SK-N-SH (cell line): ENCODE measurements around the gene OSBPL10. TPM values are rescaled to one million over a fixed set of nuclear protein-coding genes. Genes with fewer than 3 reads are reported as not detected.

Experiments
- CTCF ChIA-PET: fragments of 300-600, 350-600 bp; formaldehyde crosslinking; extraction: SDS; loops from one replicate; lab custom pipeline; 2021; lab: Yijun Ruan, JAX
- POLR2A ChIA-PET: fragments of 350-600 bp; sonication (Branson Sonifier 250); formaldehyde crosslinking; extraction: SDS; loops from one replicate; lab custom pipeline; 2020; ENCODE audit warnings: antibody characterized with exemption, inconsistent platforms; lab: Yijun Ruan, JAX
- DNase-seq: peaks from one replicate; pipeline ENCODE4 v3.0.0; 2012
- H2AFZ ChIP-seq: fragments of 200-600 bp; sonication (generic); 2 replicates; pipeline ENCODE4 v1.8.1; 2016; ENCODE audit warnings: antibody characterized with exemption, mild to moderate bottlenecking, low read depth
- H3F3A ChIP-seq: fragments of 200-600 bp; sonication (generic); replicated peaks from 2 replicates; pipeline ENCODE3; 2016; ENCODE audit warnings: antibody characterized with exemption, mild to moderate bottlenecking; ENCODE audit not compliant: insufficient read depth
- H3K27ac ChIP-seq, 2 experiments: fragments of 200-500 bp in 1 of 2; fragments of 200-600 bp in 1 of 2; sonication (Bioruptor generic) in 1 of 2; sonication (generic), shearing (Covaris generic) in 1 of 2; 2 replicates each; pipeline versions ENCODE4 v1.5.1 to v1.6.1; 2014 to 2016; ENCODE audit warnings: low read depth in 2 of 2, inconsistent platforms in 1 of 2, low read length in 1 of 2, mild to moderate bottlenecking in 1 of 2, mixed read lengths in 1 of 2
- H3K27me3 ChIP-seq: fragments of 200-600 bp; sonication (generic), shearing (Covaris generic); 2 replicates; pipeline ENCODE4 v1.6.1; 2016; ENCODE audit warnings: mixed run types; ENCODE audit not compliant: insufficient read depth
- H3K36me3 ChIP-seq, 2 experiments: fragments of 200-500 bp in 1 of 2; fragments of 200-600 bp in 1 of 2; sonication (Bioruptor generic) in 1 of 2; sonication (generic) in 1 of 2; replicated peaks in 1 of 2; 2 replicates each; pipeline versions ENCODE3 to v1.5.1; 2014 to 2016; ENCODE audit warnings: low read length in 1 of 2, mild to moderate bottlenecking in 1 of 2; ENCODE audit not compliant: insufficient read depth in 2 of 2, control insufficient read depth in 1 of 2
- H3K4me1 ChIP-seq, 2 experiments: fragments of 200-500 bp in 1 of 2; fragments of 200-600 bp in 1 of 2; sonication (Bioruptor generic) in 1 of 2; sonication (generic), shearing (Covaris generic) in 1 of 2; 2 replicates each; pipeline versions ENCODE4 v1.5.1 to v1.6.1; 2014 to 2016; ENCODE audit warnings: low read depth in 1 of 2, low read length in 1 of 2, mixed run types in 1 of 2; ENCODE audit not compliant: insufficient read depth in 2 of 2, control insufficient read depth in 1 of 2
- H3K4me2 ChIP-seq: fragments of 200-600 bp; sonication (generic), shearing (Covaris generic); 2 replicates; pipeline ENCODE4 v1.6.1; 2017; ENCODE audit warnings: mixed run types
- H3K4me3 ChIP-seq, 2 experiments: fragments of 200-500 bp in 1 of 2; fragments of 200-600 bp in 1 of 2; sonication (Bioruptor generic) in 1 of 2; sonication (generic), shearing (Covaris generic) in 1 of 2; 2 replicates each; pipeline versions ENCODE4 v1.5.1 to v1.8.1; 2014 to 2016; ENCODE audit warnings: low read depth in 2 of 2, inconsistent platforms in 1 of 2, low read length in 1 of 2, mild to moderate bottlenecking in 1 of 2, mixed read lengths in 1 of 2, moderate library complexity in 1 of 2
- H3K79me2 ChIP-seq: fragments of 200-600 bp; sonication (generic); 2 replicates; pipeline ENCODE4 v1.8.1; 2017; ENCODE audit warnings: mild to moderate bottlenecking; ENCODE audit not compliant: insufficient read depth
- H3K9ac ChIP-seq: fragments of 200-600 bp; sonication (generic); 2 replicates; pipeline ENCODE4 v1.6.1; 2017; ENCODE audit warnings: mixed run types
- H3K9me2 ChIP-seq: fragments of 200-600 bp; sonication (generic); 2 replicates; pipeline ENCODE4 v1.6.1; 2017; ENCODE audit warnings: mixed run types
- H3K9me3 ChIP-seq: fragments of 200-600 bp; sonication (generic); 2 replicates; pipeline ENCODE4 v1.6.1; 2017; ENCODE audit warnings: mixed run types, mild to moderate bottlenecking, moderate library complexity
- H4K20me1 ChIP-seq: fragments of 200-600 bp; sonication (generic); 2 replicates; pipeline ENCODE4 v1.6.1; 2017; ENCODE audit warnings: mild to moderate bottlenecking, mixed run types; ENCODE audit not compliant: insufficient read depth
- CHD2 ChIP-seq: fragments of 150-350 bp; IDR thresholded peaks from 2 replicates; pipeline ENCODE4 v1.6.1; 2018; ENCODE audit warnings: low read length; ENCODE audit not compliant: partially characterized antibody
- FOXM1 ChIP-seq: IDR thresholded peaks from 2 replicates; pipeline ENCODE4 v1.4.0; 2012; ENCODE audit warnings: low read depth, mild to moderate bottlenecking
- GABPA ChIP-seq: IDR thresholded peaks from 2 replicates; pipeline ENCODE4 v1.4.0; 2012; ENCODE audit warnings: low read depth, mild to moderate bottlenecking
- GATA2 ChIP-seq: sonication (generic); formaldehyde crosslinking; IDR thresholded peaks from 2 replicates; pipeline ENCODE4 v1.5.0; 2020; ENCODE audit warnings: mild to moderate bottlenecking, missing genetic modification reagents
- IRF3 ChIP-seq: fragments of 150-350 bp; IDR thresholded peaks from 2 replicates; pipeline ENCODE4 v1.6.1; 2016; ENCODE audit warnings: mild to moderate bottlenecking, low read depth, low read length
- JUND ChIP-seq: IDR thresholded peaks from 2 replicates; pipeline ENCODE4 v1.4.0; 2012
- MXI1 ChIP-seq: IDR thresholded peaks from 2 replicates; pipeline ENCODE4 v1.6.1; 2012; ENCODE audit warnings: mild to moderate bottlenecking, low read depth, low read length, improper control_type of control experiment
- NFIC ChIP-seq: IDR thresholded peaks from 2 replicates; pipeline ENCODE4 v1.4.0; 2012; ENCODE audit warnings: borderline replicate concordance
- NRF1 ChIP-seq: IDR thresholded peaks from 2 replicates; pipeline ENCODE4 v1.6.1; 2012; ENCODE audit warnings: low read depth, mild to moderate bottlenecking, low read length
- RAD21 ChIP-seq: IDR thresholded peaks from 2 replicates; pipeline ENCODE4 v1.6.1; 2012; ENCODE audit warnings: mild to moderate bottlenecking, low read length
- RCOR1 ChIP-seq: fragments of 150-350 bp; IDR thresholded peaks from 2 replicates; pipeline ENCODE4 v1.6.1; 2017; ENCODE audit warnings: antibody characterized with exemption, low read length
- RFX5 ChIP-seq: IDR thresholded peaks from 2 replicates; pipeline ENCODE4 v1.6.1; 2012; ENCODE audit warnings: mild to moderate bottlenecking, improper control_type of control experiment, low read length
- RXRA ChIP-seq: IDR thresholded peaks from 2 replicates; pipeline ENCODE4 v1.4.0; 2012; ENCODE audit warnings: low read depth, mild to moderate bottlenecking, borderline replicate concordance
- TAF1 ChIP-seq: IDR thresholded peaks from 2 replicates; pipeline ENCODE4 v1.6.1; 2012; ENCODE audit warnings: low read depth, mild to moderate bottlenecking, low read length, moderate library complexity, borderline replicate concordance
- ZBTB33 ChIP-seq: IDR thresholded peaks from 2 replicates; pipeline ENCODE4 v1.4.0; 2012; ENCODE audit warnings: low read depth, borderline replicate concordance
- WGBS: methylation state at CpG from one replicate; pipeline ENCODE4 v1.1.6; 2017; ENCODE audit warnings: low lambda C conversion rate; 5-methylcytosine and 5-hydroxymethylcytosine counted together
- polyA plus RNA-seq, 3 experiments: library from polyadenylated mRNA; depleted of rRNA; stranded (reverse); fragments of >200 nt; gene quantifications; 2 replicates each; pipeline ENCODE4 v1.2.3, GENCODE V29; 2012

Gene OSBPL10
- polyA plus RNA-seq, 1 of the 3 experiments (the other 2 are of a cell fraction) = 0.12 TPM

GRCh38 chr3:31738412-31738811, 242.7 kb downstream of the OSBPL10 start (continued):
- TF ChIP-seq ZBTB33 = no peak

GRCh38 chr3:31735667-31736066, 245.4 kb downstream of the OSBPL10 start:
- POLR2A ChIA-PET = no interaction called here
- Histone ChIP-seq H3K36me3 (no peaks in the 10 kb centered on the region), H2AFZ (no peak overlapping the region), H3K4me2 (no peak overlapping the region), H3K4me3 (no peak overlapping the region), H3K9me2 (no peaks in the 10 kb centered on the region), H3K9ac (no peak overlapping the region), H3K9me3 (no peaks in the 10 kb centered on the region), H4K20me1 (no peaks in the 10 kb centered on the region)
- CTCF ChIA-PET = interaction anchor here (0.7 to 1.5 kb wide), 3 partner anchors 11 to 33 kb away, joined by 3 to 5 read pairs (median 3); no protein-coding TSS in a partner anchor
- TF ChIP-seq JUND (no peak), RFX5 (no peak), RCOR1 (no peak), TAF1 (no peak), RXRA (no peak)
- TF ChIP-seq, all 33 proteins: peak for 0
- Histone ChIP-seq H3K27me3 (no peaks in the 10 kb centered on the region), H3K4me1 (peaks cover 0 to 10% of the 10 kb centered on the region in 2 experiments; a peak in 2 of 4 replicates), H3K79me2 (no peaks in the 10 kb centered on the region), H3K27ac (no peak overlapping the region), H3F3A (no peaks in the 10 kb centered on the region)
- WGBS = 41% methylated on average over 5 of the region's 5 CpGs
- no peak for DNase-seq

- 11% methylated on average over 4 of the region's 4 CpGs for WGBS
- POLR2A ChIA-PET = no interaction called here
- Histone ChIP-seq H3K79me2 (no peaks in the 10 kb centered on the region), H3K4me1 (peaks cover 0 to 10% of the 10 kb centered on the region in 2 experiments; a peak in 2 of 4 replicates), H3F3A (no peaks in the 10 kb centered on the region), H4K20me1 (no peaks in the 10 kb centered on the region), H3K4me2 (no peak overlapping the region), H3K9ac (no peak overlapping the region), H2AFZ (no peak overlapping the region), H3K27me3 (no peaks in the 10 kb centered on the region), H3K36me3 (no peaks in the 10 kb centered on the region), H3K9me3 (no peaks in the 10 kb centered on the region), H3K9me2 (no peaks in the 10 kb centered on the region), H3K27ac (peak overlapping the region in 1 of 2 experiments; percentile 55; a peak in 2 of 4 replicates), H3K4me3 (no peak overlapping the region)
- peak; percentile 25 for DNase-seq
- no peak for TF ChIP-seq ZBTB33
- peak; percentile 43 for TF ChIP-seq GATA2 (CRISPR knock-in tag)
- TF ChIP-seq RAD21 = no peak
- TF ChIP-seq CHD2 = peak; percentile 4
- TF ChIP-seq RCOR1 = peak; percentile 10; the same call in 1 of the 2 replicates
- TF ChIP-seq FOXM1 = no peak
- TF ChIP-seq NFIC = peak; percentile 65
- no peak for TF ChIP-seq RXRA
- no peak for TF ChIP-seq IRF3
- TF ChIP-seq GABPA = no peak
- TF ChIP-seq MXI1 = no peak
- TF ChIP-seq NRF1 = no peak
- CTCF ChIA-PET = interaction anchor here (1.1 kb wide), 3 partner anchors 35 to 187 kb away, joined by 3 to 5 read pairs (median 3); no protein-coding TSS in a partner anchor
These were observed 247.8 kb downstream of the OSBPL10 start for GRCh38 chr3:31733234-31733667.
